Nephron progenitor cell (in vitro differentiated cells): Measurements from ENCODE around the gene LIN54.
A peak's percentile ranks its signal among the peaks of the same experiment; 100 is the strongest.

Experiments
- DNase-seq: peaks from one replicate; pipeline ENCODE4 v3.0.0; 2021
- H3K27ac Mint-ChIP-seq: 2 replicates; pipeline ENCODE4 v1.8.0; 2021; ENCODE audit warnings: mild to moderate bottlenecking, moderate library complexity, mixed read lengths
- H3K27me3 Mint-ChIP-seq: 2 replicates; pipeline ENCODE4 v1.8.0; 2021; ENCODE audit warnings: mild to moderate bottlenecking, low read depth, mixed read lengths; ENCODE audit not compliant: poor library complexity
- H3K36me3 Mint-ChIP-seq: 2 replicates; pipeline ENCODE4 v1.8.0; 2021; ENCODE audit warnings: low read depth, mixed read lengths
- H3K4me1 Mint-ChIP-seq: 2 replicates; pipeline ENCODE4 v1.8.0; 2021; ENCODE audit warnings: mixed read lengths
- H3K4me3 Mint-ChIP-seq: 2 replicates; pipeline ENCODE4 v1.8.0; 2021; ENCODE audit warnings: mild to moderate bottlenecking, moderate library complexity, mixed read lengths
- H3K9me3 Mint-ChIP-seq: 2 replicates; pipeline ENCODE4 v1.8.0; 2021; ENCODE audit warnings: mild to moderate bottlenecking, moderate library complexity, mixed read lengths
- CTCF ChIP-seq: fragments of 200-600 bp; sonication (generic); IDR thresholded peaks from 2 replicates; pipeline ENCODE4 v1.5.0; 2021; ENCODE audit warnings: antibody characterized with exemption

LIN54 gene

GRCh38 chr4:82891707-82892466 is 118.7 kb downstream of the LIN54 start:
- TF ChIP-seq CTCF = no peak
- Mint-ChIP-seq H3K36me3 (peaks cover 43% of the 10 kb centered on the region), H3K9me3 (peaks cover 4% of the 10 kb centered on the region), H3K4me1 (peaks cover 39% of the 10 kb centered on the region), H3K4me3 (peak overlapping the region; percentile 98), H3K27me3 (no peaks in the 10 kb centered on the region), H3K27ac (peak overlapping the region; percentile 99)
- no peak for DNase-seq

GRCh38 chr4:82890901-82891706 is 119.5 kb downstream of the LIN54 start, which contains the start of gene SEC31A:
SEC31A (minus strand) TSS chr4:82891153; CDS start chr4:82881936, 9,217 bp downstream.
- DNase-seq = peak; percentile 97
- no peaks in the 10 kb centered on the region for H3K27me3 Mint-ChIP-seq
- H3K36me3 Mint-ChIP-seq = peaks cover 37% of the 10 kb centered on the region
- H3K9me3 Mint-ChIP-seq = peaks cover 4% of the 10 kb centered on the region
- H3K27ac Mint-ChIP-seq = peak within 1 kb of the TSS; percentile 99
- TF ChIP-seq CTCF = no peak
- peaks cover 41% of the 10 kb centered on the region for H3K4me1 Mint-ChIP-seq
- peak within 1 kb of the TSS; percentile 98 for H3K4me3 Mint-ChIP-seq

- Mint-ChIP-seq H3K27me3 (no peaks in the 10 kb centered on the region), H3K27ac (peak overlapping the region; percentile 99), H3K36me3 (peaks cover 35% of the 10 kb centered on the region), H3K4me3 (peak overlapping the region; percentile 98), H3K4me1 (peaks cover 41% of the 10 kb centered on the region), H3K9me3 (peaks cover 4% of the 10 kb centered on the region)
- DNase-seq = no peak
- no peak for TF ChIP-seq CTCF
Observed at GRCh38 chr4:82890528-82890900, 120.1 kb downstream of the LIN54 start.

- peaks cover 38% of the 10 kb centered on the region for H3K36me3 Mint-ChIP-seq
- H3K27me3 Mint-ChIP-seq = no peaks in the 10 kb centered on the region
- no peak for DNase-seq
- peaks cover 36% of the 10 kb centered on the region for H3K4me1 Mint-ChIP-seq
- peak overlapping the region; percentile 99 for H3K27ac Mint-ChIP-seq
- H3K4me3 Mint-ChIP-seq = peak overlapping the region; percentile 98
- TF ChIP-seq CTCF = no peak
- H3K9me3 Mint-ChIP-seq = peaks cover 6% of the 10 kb centered on the region
Observed at GRCh38 chr4:82889287-82889686, 121.3 kb downstream of the LIN54 start.

GRCh38 chr4:82886147-82886942 is 124.3 kb downstream of the LIN54 start:
- peaks cover 18% of the 10 kb centered on the region for H3K4me1 Mint-ChIP-seq
- peaks cover 61% of the 10 kb centered on the region for H3K36me3 Mint-ChIP-seq
- peaks cover 13% of the 10 kb centered on the region for H3K9me3 Mint-ChIP-seq
- H3K27me3 Mint-ChIP-seq = no peaks in the 10 kb centered on the region
- no peak overlapping the region for H3K27ac Mint-ChIP-seq
- TF ChIP-seq CTCF = no peak
- H3K4me3 Mint-ChIP-seq = no peak overlapping the region
- no peak for DNase-seq
